GM21423 (cell line): ENCODE results near the gene HLCS.
"Not testable (repeated sequence)": the region's sequence is repeated elsewhere in the genome, so short reads cannot be mapped to it uniquely, and the experiment has no call there.

Experiments
- ATAC-seq: cut with Tn5 transposase; IDR thresholded peaks from one replicate; pipeline ENCODE4 v1.9.1; 2021; ENCODE audit warnings: mild to moderate bottlenecking, moderate library complexity; ENCODE audit not compliant: unreplicated experiment

The HLCS gene

DNA sequence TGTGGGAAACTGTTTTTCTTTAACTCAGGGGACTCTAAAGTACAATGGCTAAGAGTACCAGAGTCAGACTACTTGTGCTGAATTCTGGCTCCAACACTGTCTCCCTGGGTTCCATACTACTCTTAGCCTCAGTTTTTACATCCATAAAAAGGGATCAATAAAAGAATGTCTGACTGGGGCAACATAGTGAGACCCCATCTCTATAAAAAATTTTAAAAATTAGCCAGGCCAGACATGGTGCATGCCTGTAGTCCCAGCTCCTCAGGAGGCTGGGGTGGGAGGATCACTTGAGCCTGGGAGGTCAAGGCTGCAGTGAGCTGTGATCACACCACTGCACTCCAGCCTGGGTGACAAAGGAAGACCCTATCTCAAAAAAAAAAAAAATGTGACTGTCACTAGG is 150.4 kb downstream of the HLCS start:
- not testable (repeated sequence) for ATAC-seq

DNA sequence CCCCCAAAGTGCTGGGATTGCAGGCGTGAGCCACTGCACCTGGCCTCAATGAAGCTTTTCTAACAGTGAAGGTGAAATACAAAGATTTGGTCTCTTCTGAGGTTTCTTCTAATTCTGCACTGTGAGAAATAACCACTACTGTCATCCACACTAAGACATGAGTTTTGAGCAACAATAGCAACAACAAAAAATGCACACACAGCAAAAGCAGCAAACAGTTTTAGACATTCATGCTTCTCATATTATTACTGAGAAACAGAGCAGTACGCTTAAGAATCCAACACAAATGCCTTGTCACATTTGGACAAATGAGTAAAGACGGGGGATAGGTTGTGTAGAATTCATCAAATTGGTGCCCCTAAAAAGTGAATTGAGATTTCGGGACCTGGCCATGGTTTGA is 151.2 kb downstream of the HLCS start:
- no peak for ATAC-seq

DNA sequence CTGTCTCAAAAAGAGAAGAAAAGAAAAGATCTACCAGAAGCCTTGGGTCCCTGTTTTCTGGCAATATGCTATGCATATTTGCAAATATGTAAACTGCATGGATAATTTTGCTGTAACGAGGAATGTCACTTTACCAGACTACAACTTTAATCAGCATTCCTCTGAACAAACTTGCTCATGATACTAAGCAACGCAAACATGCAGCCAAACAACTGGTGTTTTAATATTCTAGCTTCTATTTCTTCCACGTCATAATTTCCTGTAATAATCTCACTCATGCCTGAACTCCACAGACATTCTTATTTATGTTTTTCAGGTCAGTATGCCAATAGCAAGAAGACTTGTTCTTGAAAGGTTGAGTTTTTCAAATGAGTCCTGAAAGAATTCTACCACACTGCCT is 153.4 kb downstream of the HLCS start:
- ATAC-seq = no peak

DNA sequence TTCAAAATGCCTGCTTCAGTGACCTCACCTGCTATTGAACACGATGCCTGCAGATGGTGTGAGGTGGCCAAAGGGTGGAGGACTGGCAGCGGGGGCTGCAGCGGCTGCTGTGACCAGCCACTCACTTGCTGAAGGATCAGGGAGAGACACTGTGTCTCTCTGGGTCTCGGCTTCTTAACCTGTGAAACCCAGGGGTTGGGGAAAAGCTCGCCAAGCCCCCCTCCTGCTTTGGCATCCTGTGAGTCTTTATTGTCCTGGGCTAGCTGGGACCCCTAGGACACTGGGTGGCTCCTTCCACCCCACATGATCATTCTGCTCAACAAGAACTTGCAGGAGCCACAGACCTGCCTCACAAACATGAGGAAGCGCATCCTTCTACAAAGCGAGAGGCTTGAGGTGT is 154.7 kb downstream of the HLCS start:
- no peak for ATAC-seq

DNA sequence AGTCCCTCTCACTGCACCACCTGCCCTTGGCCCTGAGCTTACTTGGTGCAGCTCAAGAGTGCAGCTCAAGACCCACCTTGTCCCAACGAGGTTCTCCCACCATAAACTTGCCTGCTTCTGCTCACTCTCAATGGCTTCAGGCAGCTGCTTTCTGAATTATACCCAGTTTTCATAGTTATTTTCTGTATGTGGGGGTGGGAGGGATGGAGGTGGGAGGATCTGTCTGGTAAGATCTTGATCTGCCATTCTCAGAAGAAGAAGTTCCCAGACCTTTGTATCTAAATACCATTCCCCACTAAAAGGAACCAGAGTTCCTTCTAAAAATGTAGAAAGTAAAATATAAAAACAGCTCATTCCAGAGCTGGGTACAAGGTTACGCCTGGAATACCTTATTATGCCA is 156.0 kb downstream of the HLCS start:
- no peak for ATAC-seq

DNA sequence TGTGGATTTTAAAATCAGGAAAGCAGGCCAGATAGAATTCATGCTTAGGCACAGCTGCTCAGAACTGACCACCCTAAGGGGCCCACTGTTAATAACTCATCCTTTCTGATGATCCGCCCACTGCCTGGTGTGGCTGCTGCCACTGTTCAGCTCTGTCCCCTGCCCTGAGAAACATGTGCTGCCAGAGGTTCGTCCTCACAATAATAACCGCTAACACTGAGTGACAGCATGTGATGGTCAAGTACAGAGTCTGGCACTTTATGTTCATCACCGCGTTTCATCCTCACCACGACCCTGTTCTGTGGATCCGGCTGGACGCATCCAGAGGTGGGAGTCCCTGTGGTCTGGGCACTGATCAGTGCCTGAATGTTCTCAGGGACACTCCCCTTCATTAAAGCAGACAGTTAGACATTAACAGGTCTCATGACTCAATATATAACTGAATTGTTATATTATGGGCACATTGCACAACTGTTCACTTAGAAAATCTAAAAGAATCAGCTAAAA is 159.0 kb downstream of the HLCS start:
- no peak for ATAC-seq

DNA sequence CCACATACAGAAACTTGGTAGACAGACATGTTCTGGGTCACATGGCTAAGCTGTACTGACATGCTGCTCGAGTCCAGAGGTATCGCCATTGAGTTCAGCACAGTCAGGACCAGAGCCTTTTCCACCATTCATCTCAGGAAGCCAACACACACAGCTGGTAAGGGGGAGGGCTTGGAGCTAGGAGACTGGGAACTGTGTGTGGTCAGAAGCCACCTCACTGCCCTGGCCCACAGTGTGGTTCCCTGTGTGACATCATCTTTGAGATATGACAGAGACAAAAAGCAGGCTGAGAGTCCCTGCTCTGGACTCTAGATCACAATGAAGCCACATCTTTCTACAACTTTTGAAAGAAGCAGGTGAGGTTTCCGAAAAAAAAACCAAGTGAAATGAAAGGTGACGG is 160.4 kb downstream of the HLCS start:
- no peak for ATAC-seq

DNA sequence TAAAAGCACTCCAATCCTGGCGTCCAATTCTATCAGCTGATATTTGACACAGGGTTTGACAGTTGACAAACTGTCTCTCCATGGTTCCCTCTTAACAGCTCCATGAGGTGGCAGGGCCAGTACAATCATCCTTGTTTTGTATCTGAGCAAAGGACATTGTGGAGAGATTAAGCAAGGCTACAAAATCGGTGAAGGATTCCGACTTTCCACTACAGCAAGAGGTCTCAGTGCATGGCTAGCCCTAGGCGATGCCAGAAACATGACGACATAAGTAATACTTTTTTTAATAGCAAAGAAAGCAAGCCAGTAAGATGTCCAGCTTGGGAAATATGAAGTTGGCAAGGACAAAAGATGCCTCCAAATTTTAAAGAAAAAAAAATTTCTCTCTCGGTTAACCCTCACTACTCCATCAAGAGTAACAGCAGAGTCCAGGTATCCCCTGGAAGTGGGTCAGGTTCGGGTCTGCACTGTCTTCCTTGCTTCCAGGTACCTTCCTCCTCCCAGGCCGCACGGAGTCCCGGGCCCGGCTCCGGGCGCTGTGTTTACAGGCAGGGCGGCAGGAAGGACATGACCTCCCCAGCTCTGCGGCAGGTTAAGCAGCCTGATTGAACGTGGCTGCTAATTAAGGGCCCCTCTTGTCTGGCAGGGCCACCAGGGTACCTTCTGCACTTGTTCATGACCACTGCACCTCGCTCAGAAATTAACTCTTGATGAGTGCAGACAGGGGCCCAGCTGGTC is 161.4 kb downstream of the HLCS start:
- ATAC-seq = no peak

DNA sequence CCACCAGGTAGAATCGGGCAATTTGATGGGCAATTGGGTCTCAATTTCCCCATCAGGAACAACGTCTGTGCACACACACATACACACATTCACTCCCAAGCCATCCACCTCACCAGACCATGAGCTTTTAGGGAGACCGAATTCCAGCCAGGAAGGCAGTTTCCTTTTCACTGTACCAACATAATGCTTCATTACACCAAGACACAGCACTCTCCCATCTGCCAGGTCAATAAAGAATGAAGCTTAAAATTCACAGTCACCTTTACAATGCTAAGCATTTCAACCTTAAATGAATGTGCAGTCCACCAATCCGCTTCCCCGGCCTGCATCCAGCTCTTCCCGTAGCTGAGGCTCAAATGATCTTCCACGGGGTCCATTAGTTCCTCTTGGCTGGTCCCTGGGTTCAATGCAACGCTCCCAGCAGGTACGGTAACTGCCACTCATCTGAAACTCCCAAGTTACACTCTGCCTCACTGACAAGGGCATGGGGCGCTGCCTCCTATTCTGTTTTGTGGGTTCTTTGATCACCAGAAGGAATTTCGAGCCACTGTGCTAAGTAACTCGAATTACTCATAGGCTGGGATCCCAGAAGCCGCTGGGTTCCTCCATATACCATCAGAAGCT is 162.5 kb downstream of the HLCS start:
- no peak for ATAC-seq

DNA sequence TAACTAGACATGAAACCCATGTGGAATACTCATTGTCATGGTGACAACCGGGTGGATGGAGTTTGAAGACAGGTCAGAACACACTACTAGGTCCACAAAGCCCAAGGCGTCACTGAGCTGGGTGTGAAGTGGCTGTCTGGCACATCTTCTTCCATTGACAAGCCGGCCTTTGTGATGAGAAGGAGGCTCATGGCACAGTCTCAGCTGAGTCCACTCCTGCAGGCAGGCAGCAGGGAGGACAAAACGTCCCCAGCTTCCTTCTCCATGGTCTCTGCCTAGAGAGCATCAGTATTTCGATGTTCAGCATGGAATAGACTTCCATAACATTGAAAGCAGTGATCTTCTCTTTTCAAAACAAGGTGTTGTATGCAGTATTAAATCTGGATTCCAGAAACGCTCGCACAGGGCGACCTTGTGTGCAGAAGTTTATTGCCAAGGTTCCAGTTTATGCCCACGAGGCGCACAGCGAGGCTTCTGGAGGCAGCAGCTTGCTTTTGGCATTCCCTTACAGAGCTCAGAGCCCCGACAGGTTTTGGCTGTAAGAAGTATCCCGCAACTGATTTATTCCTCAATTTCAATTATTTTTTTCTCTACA is 163.3 kb downstream of the HLCS start:
- no peak for ATAC-seq

DNA sequence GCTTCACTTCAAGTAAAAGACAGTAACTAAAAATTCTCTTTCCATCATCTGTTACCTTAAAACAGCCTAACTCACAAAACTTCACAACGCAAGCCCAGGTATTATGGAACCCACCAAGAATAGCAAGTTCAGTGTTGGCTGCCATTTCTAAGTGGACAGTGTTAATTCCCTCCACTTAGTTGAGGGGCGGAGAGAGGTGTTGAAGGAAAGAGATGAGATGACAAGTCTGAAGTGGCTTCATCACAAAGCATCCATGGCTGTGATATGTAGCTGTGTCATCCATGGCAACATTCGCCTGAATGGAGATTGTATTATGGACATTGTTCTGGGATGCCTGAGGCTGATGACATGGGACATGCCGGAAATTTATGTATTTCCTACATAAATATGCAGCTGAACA is 165.7 kb downstream of the HLCS start:
- ATAC-seq = no peak

DNA sequence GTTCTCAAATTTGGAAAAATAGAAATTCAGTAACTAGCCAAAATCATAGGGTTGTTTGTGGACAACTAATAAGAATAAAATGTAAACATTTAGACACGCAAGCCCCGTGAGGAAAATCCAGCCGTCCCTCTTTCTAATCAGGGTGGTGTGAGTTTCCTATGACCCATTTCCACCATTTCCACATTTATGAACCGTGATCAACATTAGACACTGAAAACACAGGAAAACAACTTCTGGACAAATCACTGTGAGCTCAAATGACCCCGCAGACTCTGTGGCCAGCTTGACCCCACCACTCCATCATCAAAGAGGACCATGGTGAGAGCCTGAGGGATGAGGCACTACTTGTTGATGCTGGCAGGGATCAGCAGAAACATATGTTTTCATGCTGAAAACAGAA is 166.6 kb downstream of the HLCS start:
- no peak for ATAC-seq

DNA sequence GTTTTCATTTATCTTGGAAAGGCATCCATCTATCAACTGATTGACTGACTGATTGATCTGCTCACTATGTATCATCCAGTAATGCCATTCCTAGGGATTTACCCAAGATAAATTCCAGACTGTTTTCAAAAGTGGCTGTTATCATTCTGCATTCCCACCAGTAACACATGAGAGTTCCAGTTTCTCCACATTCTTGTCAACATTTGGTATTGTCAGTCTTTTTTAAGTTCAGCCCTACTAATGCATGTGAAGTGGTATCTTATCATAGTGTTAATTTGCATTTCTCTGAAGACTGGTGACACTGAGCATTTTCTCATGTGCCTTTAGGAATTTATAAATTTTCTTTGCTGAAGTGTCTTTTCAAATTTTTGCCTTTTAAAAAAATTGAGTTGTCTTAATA is 168.0 kb downstream of the HLCS start:
- no peak for ATAC-seq

DNA sequence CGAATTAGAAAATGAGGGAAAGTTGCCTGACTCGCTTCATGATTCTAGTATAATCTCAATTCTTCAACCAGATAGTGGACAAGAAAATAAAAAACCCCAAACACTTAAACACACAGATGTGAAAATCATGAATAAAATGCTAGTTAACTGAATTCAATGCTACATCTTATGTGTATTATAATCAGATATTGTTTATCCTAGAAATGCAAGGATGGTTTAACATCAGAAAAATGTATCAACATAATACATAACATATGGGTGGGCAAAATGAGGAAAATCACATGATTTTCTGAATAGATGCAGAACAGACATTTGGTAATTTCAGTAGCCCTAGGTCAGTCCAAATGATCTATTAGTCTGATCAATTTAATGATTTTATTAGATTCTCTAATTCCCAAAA is 170.4 kb downstream of the HLCS start:
- no peak for ATAC-seq

DNA sequence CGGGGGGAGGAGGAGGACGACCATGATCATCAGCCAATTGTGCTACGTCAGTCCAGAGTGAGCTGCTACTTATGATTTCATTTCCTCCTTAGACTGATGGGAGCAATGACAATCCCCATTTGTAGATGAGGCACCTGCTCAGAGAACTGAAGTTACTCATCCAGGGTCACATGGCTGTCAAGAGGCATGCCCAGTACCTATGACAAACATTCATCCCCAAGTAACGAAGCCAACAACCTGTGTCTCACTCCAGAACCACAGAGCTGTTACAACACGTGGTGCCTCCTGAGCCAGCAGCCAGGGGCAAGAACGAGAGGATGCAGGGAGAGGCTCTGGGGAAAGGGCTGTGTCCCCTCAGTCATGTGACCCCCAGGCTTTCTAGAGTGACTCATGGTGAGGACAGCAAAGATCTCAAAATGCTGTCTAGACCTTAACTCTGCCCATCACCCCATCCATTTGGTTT is 173.9 kb downstream of the HLCS start:
- no peak for ATAC-seq

DNA sequence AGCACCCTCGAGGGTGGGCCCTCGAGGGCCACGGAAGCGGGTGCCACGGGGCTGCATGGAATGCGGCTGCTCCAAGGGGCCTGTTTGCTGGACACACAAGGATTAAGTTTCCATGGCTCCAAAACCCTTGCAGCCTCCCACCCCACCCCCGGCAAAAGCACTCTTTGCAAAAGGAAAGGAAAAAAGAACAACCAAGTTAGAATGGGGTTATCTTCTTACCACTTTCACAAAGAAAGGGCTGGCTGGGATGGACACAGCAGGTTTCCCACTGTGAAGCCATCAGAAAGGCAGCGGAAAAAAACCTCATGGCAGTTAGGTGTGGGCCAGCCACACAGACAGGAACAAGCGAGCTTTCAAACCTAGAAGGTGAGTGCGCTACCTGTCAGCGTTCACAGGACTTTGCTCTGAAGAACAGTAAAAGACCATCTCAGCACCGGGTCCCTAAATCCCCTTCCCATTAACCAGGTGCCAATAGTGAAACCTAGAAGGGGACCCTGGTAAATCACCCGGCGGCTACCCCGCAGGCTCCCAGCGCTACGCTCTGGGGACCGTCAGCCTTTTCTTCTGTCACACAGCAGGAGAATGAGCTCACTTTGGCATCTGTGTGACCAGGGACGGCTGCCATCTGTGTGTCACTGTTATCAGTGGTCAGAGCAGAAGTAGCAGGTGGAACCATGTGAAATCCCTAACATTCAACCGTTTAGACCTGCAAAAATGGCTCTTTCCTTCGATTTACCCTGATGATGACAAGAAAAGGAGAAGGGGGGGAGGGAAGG is 174.6 kb downstream of the HLCS start:
- no peak for ATAC-seq

DNA sequence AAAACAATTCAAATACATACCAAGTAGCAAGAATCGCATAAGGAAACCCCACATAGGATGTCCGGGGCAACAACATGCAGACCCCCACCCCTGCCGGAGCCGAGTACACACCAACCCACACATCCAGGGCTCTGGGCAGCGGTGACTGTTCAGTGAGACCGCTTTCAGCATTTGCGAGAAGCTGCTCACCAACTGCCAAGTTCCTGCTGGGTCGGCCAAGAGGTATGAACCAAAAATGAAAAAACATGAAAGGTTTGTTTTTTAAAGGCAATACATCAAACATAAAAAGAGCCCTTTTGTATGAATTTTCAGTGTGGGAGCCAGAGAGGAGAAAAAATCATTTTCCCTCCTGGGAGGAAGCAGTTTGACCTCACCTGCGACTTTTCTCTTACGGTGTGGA is 175.3 kb downstream of the HLCS start:
- ATAC-seq = no peak

DNA sequence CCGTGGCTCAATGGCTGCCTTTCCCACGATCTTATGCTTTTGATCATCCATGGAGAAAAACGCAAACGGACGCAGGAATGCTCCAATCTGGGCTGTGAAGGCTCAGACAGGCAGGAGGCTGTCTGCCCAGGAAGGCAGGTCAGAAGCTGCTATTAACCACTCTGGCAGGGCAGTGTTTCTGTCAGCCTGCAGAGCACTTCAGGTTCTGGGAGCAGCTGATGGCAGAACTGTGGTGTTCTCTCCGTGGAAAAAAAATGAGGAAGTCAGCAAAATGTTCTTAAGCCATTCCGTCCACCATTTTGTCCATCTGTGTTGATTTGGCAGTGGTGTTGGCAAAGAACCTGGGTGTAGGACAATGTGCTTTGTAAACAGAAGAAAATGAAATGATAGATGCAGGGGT is 175.9 kb downstream of the HLCS start:
- ATAC-seq = no peak

DNA sequence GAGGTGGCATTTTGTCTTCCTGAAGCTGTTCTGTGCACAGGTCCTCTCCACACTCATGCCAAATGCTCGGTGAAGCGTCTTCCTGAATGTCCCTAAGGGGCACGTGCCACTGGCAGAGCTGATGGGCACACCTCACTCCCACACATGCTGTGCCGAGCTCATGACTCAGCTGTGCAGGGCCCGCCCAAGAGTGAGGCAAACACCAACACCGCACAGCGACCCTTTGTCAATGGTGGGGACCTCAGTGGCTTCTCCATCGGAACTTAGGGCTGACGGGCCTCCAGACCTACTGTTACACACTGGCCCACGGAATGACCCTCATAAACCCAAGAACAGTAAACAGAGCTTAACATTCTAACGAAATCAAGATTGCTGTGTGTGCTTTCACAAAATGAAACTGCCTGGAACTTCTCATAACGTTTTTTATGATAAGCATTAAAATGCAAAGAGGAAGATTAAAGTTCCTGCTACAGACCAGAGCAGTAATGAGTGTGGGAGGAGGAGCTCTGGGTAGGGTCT is 178.3 kb downstream of the HLCS start:
- no peak for ATAC-seq

DNA sequence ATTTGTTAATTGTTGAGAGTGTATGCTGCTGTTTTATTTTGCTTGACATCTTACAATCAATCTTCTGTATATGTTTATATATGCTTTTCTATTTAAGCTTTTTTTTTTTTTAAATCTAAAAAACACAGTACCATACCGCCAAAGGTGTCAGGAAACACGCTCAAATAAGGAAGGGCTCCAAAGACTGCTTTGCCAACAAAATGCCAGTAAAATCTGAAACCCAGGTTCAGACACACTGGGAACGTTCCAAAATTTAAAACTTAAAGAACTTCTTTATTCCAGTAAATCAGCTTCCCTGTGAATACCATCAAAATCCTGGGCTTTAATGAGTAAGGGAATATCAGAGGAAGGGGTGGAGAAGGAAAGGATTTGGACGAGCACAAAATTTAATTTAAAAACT is 180.3 kb downstream of the HLCS start:
- no peak for ATAC-seq

DNA sequence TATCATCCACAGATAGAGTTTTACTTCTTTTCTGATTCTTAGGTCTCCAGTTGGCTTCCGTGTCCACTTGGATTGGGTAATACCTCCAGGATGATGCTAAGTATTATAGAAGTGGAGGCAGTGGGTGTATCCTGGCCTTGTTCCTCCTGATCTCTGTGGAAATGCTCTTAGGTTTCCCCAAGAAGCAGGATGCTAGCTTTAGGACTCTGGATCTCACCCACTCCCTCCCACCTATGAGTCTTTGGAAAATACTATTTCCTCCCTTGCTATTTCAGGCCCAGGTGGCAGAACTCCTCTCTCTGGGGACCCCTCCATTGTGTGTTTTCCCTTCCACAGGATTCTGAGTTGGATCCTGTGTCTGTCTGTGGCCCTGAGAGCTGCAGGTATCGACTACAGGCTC is 180.9 kb downstream of the HLCS start:
- ATAC-seq = no peak
